ENCODE measurements around the gene IL10RA. TPM values are rescaled to one million over a fixed set of nuclear protein-coding genes. Genes with fewer than 3 reads are reported as not detected.
A peak's percentile ranks its signal among the peaks of the same experiment; 100 is the strongest.

Gene IL10RA
- total and polyA plus RNA-seq, 9 of the 15 experiments (the other 6 are each of a cell fraction or from before 2014, with no cell fraction given) = 0.17 to 17.3 (median 2.9) TPM

- peak; percentile 56 for FAIRE-seq
- POLR2A ChIA-PET = interaction anchor here (0.8 to 2.3 kb wide), 7 partner anchors 9 to 71 kb away, joined by 3 to 7 read pairs (median 3); no protein-coding TSS in a partner anchor
- in situ Hi-C loops (cut with MboI) (no loop called here), intact Hi-C loops (cut with micrococcal nuclease) (no loop called here)
- peak; percentile 1 for ATAC-seq
- no peaks in the 10 kb centered on the region; the same call in 1 of the 2 replicates for H3K9me3 ChIP-seq (replicated peaks; ENCODE audit: control insufficient read depth, insufficient read depth, low read depth, low read length)
- H3K4me2 ChIP-seq (ENCODE audit: insufficient read depth, low read length) = peak overlapping the region; percentile 73
- H2AFZ ChIP-seq (ENCODE audit: low read depth, low read length) = peak overlapping the region; percentile 79
- peak overlapping the region; percentile 90 for H3K27ac ChIP-seq (ENCODE audit: extremely low read depth, low read depth, low read length)
- BruUV-seq (replicated peaks) = no TSS peak
- no peaks in the 10 kb centered on the region for H4K20me1 ChIP-seq (replicated peaks; ENCODE audit: control insufficient read depth, insufficient read depth, low read length)
- peak in 2 of 4 experiments; percentile 35 to 61 for DNase-seq (ENCODE audit: extremely low read depth in 1 of 4, low spot score in 3 of 4)
- H3K27me3 ChIP-seq (ENCODE audit: control insufficient read depth in 2 of 2, insufficient read depth in 2 of 2, low read length in 2 of 2) = no peaks in the 10 kb centered on the region
- H3K4me3 ChIP-seq = no peak overlapping the region
- peak overlapping the region; percentile 68 to 84; a peak in 3 of 4 replicates for H3K9ac ChIP-seq (ENCODE audit: insufficient read depth in 1 of 2, low read depth in 2 of 2, low read length in 2 of 2)
- H3K36me3 ChIP-seq (ENCODE audit: control insufficient read depth, insufficient read depth, low read length) = peaks cover 10% of the 10 kb centered on the region; the same call in 2 of the 3 replicates
- H3K79me2 ChIP-seq (ENCODE audit: control insufficient read depth, insufficient read depth, low read length) = no peaks in the 10 kb centered on the region
- CTCF ChIA-PET (ENCODE audit: low intra/inter-chr PET ratio) = no interaction called here
- H3K9me1 ChIP-seq (ENCODE audit: control insufficient read depth, insufficient read depth, low read length) = no peaks in the 10 kb centered on the region
- peaks cover 59 to 61% of the 10 kb centered on the region in 2 experiments for H3K4me1 ChIP-seq (replicated peaks in 1 of 2; ENCODE audit: control insufficient read depth in 2 of 2, insufficient read depth in 2 of 2, low read length in 2 of 2)
- 0% methylated on average over 5 of the region's 5 CpGs for WGBS (ENCODE audit: insufficient coverage, low coverage, missing lambda C conversion rate)
- TF ChIP-seq AFF1 (IDR thresholded peaks at IDR 0.05; ENCODE audit: low read depth in 1 of 2, partially characterized antibody in 2 of 2) = peak in 1 of 2 experiments; percentile 45
- TF ChIP-seq SETDB1 (IDR thresholded peaks at IDR 0.05; ENCODE audit: low read length) = no peak
- TF ChIP-seq PHB (CRISPR knock-in tag; IDR thresholded peaks at IDR 0.05) = no peak
- TF ChIP-seq THRAP3 (IDR thresholded peaks at IDR 0.05; ENCODE audit: borderline replicate concordance) = no peak
- no peak for TF ChIP-seq TSC22D4 (tag; IDR thresholded peaks at IDR 0.05)
- peak; percentile 7; the same call in 1 of the 2 replicates for TF ChIP-seq CREB1 (IDR thresholded peaks at IDR 0.05)
- no peak for TF ChIP-seq CREB1 (CRISPR knock-in tag; IDR thresholded peaks at IDR 0.05)
- TF ChIP-seq RBM39 (optimal IDR thresholded peaks at IDR 0.05; ENCODE audit: low read depth, low read length) = no peak
- TF ChIP-seq KDM1A (IDR thresholded peaks at IDR 0.05) = peak in 1 of 2 experiments; percentile 18; a peak in 1 of 4 replicates
- no peak for TF ChIP-seq SNIP1 (IDR thresholded peaks at IDR 0.05; ENCODE audit: low read depth)
- no peak for TF ChIP-seq NR2C1 (IDR thresholded peaks at IDR 0.05)
- TF ChIP-seq NR2C1 (tag; IDR thresholded peaks at IDR 0.05) = 0 out of 2 replicates have a peak, but pooled peaks have one; percentile 50
- no peak for TF ChIP-seq POU5F1 (IDR thresholded peaks at IDR 0.05; ENCODE audit: borderline replicate concordance, low read depth, low read length, partially characterized antibody)
- TF ChIP-seq ZNF76 (CRISPR knock-in tag; IDR thresholded peaks at IDR 0.05; ENCODE audit: borderline replicate concordance) = no peak
- TF ChIP-seq FOXP1 (CRISPR knock-in tag; IDR thresholded peaks at IDR 0.05) = no peak
- no peak for TF ChIP-seq STAG1 (CRISPR knock-in tag; IDR thresholded peaks at IDR 0.05; ENCODE audit: borderline replicate concordance)
- no peak for TF ChIP-seq TFAM (CRISPR knock-in tag; conservative IDR thresholded peaks at IDR 0.05)
- no peak for TF ChIP-seq PCBP1 (IDR thresholded peaks at IDR 0.05; ENCODE audit: low read depth, low read length, poor library complexity, severe bottlenecking)
- no peak for TF ChIP-seq SRF (CRISPR knock-in tag; IDR thresholded peaks at IDR 0.05)
- TF ChIP-seq THRA (IDR thresholded peaks at IDR 0.05) = no peak
These were observed 15.3 kb downstream of the IL10RA start for GRCh38 chr11:118001494-118001971.
